Right lung (tissue), 5 donors: ENCODE measurements around the gene IFNK. TPM values are rescaled to one million over a fixed set of nuclear protein-coding genes. Genes with fewer than 3 reads are reported as not detected.

ENCODE experiments used
- DNase-seq, 2 donors: peaks; one replicate each; pipeline ENCODE4 v3.0.0-alpha.2; 2013
- polyA plus RNA-seq, 5 donors: library from polyadenylated mRNA; unstranded; fragments of 120-200 nt; gene quantifications; one replicate each; pipeline versions ENCODE4 v1.2.1 to v1.2.3, GENCODE V29; 2013; ENCODE audit warnings: inconsistent platforms in 1 of 5, low replicate concordance in 1 of 5; ENCODE audit not compliant: insufficient read length in 5 of 5, insufficient read depth in 1 of 5

IFNK gene
- polyA plus RNA-seq, 5 donors = not detected

GRCh38 chr9:27538647-27539046, 14.6 kb downstream of the IFNK start:
- no peak for DNase-seq

GRCh38 chr9:27539479-27540441, 15.7 kb downstream of the IFNK start:
- peak in 1 of 2 donors; percentile 23 for DNase-seq

- DNase-seq = no peak
Measured at GRCh38 chr9:27540502-27540901, 16.4 kb downstream of the IFNK start.

DNA sequence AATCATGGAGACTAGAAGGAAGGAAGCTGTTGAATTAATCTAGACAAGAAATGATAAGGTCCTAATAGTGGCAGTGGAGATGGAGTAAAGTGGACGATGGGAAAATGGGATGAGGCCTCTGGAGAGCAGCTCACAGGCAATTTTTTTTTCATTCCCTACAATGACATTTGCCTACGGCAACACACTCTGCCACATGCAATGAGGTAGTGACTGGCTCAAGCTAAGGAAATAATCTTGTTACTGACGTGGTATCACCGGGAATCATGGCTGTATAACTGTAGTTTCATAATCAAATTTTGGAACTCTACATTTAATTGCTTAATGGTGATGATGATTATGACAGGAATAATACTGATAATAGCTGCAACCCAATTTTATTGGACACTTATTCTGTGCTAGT, 17.6 kb downstream of the IFNK start:
- no peak for DNase-seq

GRCh38 chr9:27542508-27542907, 18.4 kb downstream of the IFNK start:
- no peak for DNase-seq

- no peak for DNase-seq
Measured at GRCh38 chr9:27545471-27545870, 21.4 kb downstream of the IFNK start.

DNA sequence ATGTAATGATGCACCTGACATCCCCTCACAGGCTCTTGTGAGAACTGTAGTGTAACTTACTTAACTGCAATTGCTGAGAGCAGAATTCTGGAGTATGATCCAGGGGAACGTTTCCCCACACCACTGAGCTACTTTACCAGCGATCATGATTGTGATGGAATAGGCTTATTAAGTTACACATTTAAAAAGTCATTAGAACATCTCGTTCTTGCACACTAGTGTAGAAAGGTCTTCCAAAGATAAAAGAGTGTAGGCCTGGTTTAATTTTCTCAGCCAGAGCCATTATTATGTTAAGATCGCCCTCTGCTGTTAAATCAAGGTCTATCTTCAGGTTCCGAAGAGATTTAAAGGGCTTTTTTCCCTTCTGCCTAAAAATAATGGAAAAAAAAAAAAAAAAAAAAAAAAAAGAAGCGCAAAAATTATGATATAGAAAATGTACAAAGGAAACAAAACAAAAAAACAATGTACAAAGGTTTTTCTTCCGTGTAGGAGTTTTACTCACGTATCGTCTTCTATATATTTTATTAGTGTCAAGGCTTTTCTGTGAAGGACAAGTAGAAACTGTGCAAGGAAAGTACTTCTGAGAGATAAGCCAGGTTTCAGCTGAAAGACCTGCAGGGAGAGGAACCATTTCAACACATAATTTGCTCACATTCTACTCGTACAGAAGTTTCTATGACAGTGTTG, 24.1 kb downstream of the IFNK start:
- peak in 1 of 2 donors; percentile 57 for DNase-seq

- DNase-seq = peak; percentile 64 to 70
Measured at GRCh38 chr9:27549196-27549755, 25.2 kb downstream of the IFNK start.

DNA sequence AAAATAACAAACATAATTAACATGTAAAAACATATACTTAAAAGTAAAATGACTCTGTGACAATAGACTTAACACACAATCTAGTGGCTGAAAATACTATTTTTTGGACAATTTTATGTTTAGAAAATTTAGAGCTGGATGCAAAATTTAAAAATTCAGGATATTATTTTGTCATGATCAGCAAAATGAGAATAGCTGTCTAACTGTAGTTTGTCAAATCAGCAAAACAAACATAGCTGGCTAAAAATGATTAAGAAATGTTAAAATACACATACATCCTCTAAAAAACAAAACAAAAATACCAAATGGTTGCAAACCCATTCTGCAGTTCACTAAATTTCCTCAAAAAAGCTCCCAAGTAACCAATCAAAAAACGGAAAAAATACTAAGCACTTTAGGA, 30.6 kb downstream of the IFNK start:
- DNase-seq = no peak

GRCh38 chr9:27556470-27556869, 32.4 kb downstream of the IFNK start:
- DNase-seq = no peak

GRCh38 chr9:27558307-27558706, 34.2 kb downstream of the IFNK start:
- DNase-seq = no peak

GRCh38 chr9:27560457-27560856, 36.4 kb downstream of the IFNK start:
- no peak for DNase-seq

DNA sequence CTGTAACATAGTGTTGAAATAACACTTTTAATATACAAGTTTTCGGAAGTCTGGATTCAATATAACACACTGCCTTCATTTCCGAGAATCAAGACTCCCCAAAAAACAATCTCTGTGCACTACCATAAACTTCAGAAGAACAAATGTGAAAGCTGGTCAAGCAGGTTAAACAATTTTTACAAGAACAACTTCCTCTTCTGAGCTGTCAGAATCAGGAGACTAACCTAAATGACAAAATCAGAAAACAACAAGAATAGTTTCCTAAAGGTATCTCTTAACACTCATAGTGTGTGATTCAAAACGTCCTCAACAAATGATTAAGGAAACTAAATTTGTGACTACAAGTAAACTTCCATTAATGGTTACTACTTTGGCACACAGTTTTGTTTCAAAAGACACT, 37.6 kb downstream of the IFNK start:
- DNase-seq = no peak

GRCh38 chr9:27563738-27564430, 39.8 kb downstream of the IFNK start:
- no peak for DNase-seq

- no peak for DNase-seq
Measured at GRCh38 chr9:27564670-27565069, 40.6 kb downstream of the IFNK start.

- DNase-seq = no peak
Measured at GRCh38 chr9:27565696-27566095, 41.6 kb downstream of the IFNK start.

- no peak for DNase-seq
Measured at GRCh38 chr9:27566118-27566517, 42.0 kb downstream of the IFNK start.

DNA sequence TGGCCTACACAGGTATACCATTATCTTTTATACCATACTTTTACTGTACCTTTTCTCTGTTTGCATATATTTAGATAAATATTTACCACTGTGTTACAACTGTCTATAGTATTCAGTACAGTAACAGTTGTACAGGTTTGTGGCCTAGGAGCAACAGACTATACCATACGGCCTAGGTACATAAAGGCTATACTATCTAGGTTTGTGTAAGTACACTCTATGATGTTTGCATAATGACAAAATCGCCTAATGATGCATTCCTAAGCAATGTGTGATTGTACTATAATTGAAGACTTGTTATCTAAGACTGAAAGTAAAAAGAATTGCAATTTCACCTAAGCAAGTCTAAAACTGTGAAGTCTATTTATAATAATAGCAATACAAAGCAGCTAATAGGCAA, 45.3 kb downstream of the IFNK start:
- no peak for DNase-seq

GRCh38 chr9:27571011-27571410, 46.9 kb downstream of the IFNK start:
- no peak for DNase-seq

DNA sequence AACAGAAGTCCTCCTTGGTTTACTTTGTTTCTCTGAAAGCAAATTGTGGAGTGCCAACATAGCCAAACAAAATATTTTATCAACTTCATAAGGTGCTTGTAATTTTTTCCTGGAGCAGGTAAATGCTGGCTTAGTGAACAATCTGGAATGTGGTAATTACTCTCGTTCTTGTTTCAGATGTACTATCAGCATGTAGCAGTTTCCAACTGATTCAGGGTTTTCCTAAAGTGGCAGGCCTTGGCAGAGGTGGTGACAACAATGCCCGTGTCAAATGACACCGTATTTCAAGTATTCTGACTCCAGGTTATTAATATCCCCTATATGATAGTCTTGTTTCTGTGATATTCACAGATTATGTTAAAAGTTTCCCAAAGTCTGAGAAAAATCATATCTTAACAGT, 48.0 kb downstream of the IFNK start:
- DNase-seq = no peak

- DNase-seq = peak; percentile 40 to 48
Measured at GRCh38 chr9:27572566-27572917, 48.5 kb downstream of the IFNK start.
